Measurements from ENCODE around the gene TMEM9B.

TMEM9B gene

GRCh38 chr11:8930456-8931175, 33.6 kb downstream of the TMEM9B start:
- DNase-seq (ENCODE audit: low read depth, low spot score): no peak

GRCh38 chr11:8928981-8929615, 35.1 kb downstream of the TMEM9B start:
- no peak for DNase-seq (ENCODE audit: low read depth, low spot score)

GRCh38 chr11:8928205-8928604, 36.0 kb downstream of the TMEM9B start:
- no peak for DNase-seq (ENCODE audit: low read depth, low spot score)

- no peak for DNase-seq (ENCODE audit: low read depth, low spot score)
Observed at GRCh38 chr11:8927233-8927632, 37.0 kb downstream of the TMEM9B start.

GRCh38 chr11:8926236-8926635, 38.0 kb downstream of the TMEM9B start:
- DNase-seq (ENCODE audit: low read depth, low spot score): no peak

- DNase-seq (ENCODE audit: low read depth, low spot score): no peak
Observed at GRCh38 chr11:8925711-8926110, 38.5 kb downstream of the TMEM9B start.

GRCh38 chr11:8922691-8923090, 41.6 kb downstream of the TMEM9B start:
- no peak for DNase-seq (ENCODE audit: low read depth, low spot score)

GRCh38 chr11:8917157-8917825, 47.0 kb downstream of the TMEM9B start:
- DNase-seq (ENCODE audit: low read depth, low spot score): peak; percentile 85

- DNase-seq (ENCODE audit: low read depth, low spot score): no peak
Observed at GRCh38 chr11:8914661-8915018, 49.6 kb downstream of the TMEM9B start.

GRCh38 chr11:8913961-8914660, 50.1 kb downstream of the TMEM9B start:
- no peak for DNase-seq (ENCODE audit: low read depth, low spot score)

GRCh38 chr11:8911029-8911823, 53.0 kb downstream of the TMEM9B start, which contains the start of gene AKIP1:
TSS of gene AKIP1 (plus strand) at chr11:8911189. CDS start at chr11:8911450, 261 bp downstream.
- DNase-seq (ENCODE audit: low read depth, low spot score): peak; percentile 92

GRCh38 chr11:8910649-8911026, 53.6 kb downstream of the TMEM9B start:
- DNase-seq (ENCODE audit: low read depth, low spot score): no peak

- no peak for DNase-seq (ENCODE audit: low read depth, low spot score)
Observed at GRCh38 chr11:8908099-8908498, 56.1 kb downstream of the TMEM9B start.

GRCh38 chr11:8907116-8907515, 57.1 kb downstream of the TMEM9B start:
- DNase-seq (ENCODE audit: low read depth, low spot score): no peak

- DNase-seq (ENCODE audit: low read depth, low spot score): no peak
Observed at GRCh38 chr11:8905528-8906165, 58.6 kb downstream of the TMEM9B start.

- DNase-seq (ENCODE audit: low read depth, low spot score): no peak
Observed at GRCh38 chr11:8899119-8899753, 65.0 kb downstream of the TMEM9B start.

All from smooth muscle cell of the brain vasculature (primary cell).